Breast epithelium (tissue), 4 donors: ENCODE results near the gene SLC50A1. TPM values are rescaled to one million over a fixed set of nuclear protein-coding genes. Genes with fewer than 3 reads are reported as not detected.
"Not testable (repeated sequence)": the region's sequence is repeated elsewhere in the genome, so short reads cannot be mapped to it uniquely, and the experiment has no call there.

Experiments used
- DNase-seq, 2 donors: peaks; one replicate each; pipeline ENCODE4 v3.0.0-alpha.2; 2019; ENCODE audit warnings: low spot score in 2 of 2
- H3K27ac ChIP-seq, 2 donors: fragments of 200-600 bp; sonication (generic) in 1 of 2; one replicate each; pipeline ENCODE4 v1.5.1; 2016 to 2019; ENCODE audit warnings: mild to moderate bottlenecking in 1 of 2
- H3K27me3 ChIP-seq, 2 donors: fragments of 200-600 bp; sonication (generic) in 1 of 2; one replicate each; pipeline versions ENCODE4 v1.5.1 to v1.6.0; 2017 to 2019; ENCODE audit warnings: control low read depth in 1 of 2, mild to moderate bottlenecking in 1 of 2
- H3K36me3 ChIP-seq: fragments of 200-600 bp; one replicate; pipeline ENCODE4 v1.5.1; 2019
- H3K4me1 ChIP-seq, 2 donors: fragments of 200-600 bp; sonication (generic); one replicate each; pipeline ENCODE4 v1.5.1; 2016 to 2019; ENCODE audit warnings: control low read depth in 1 of 2
- H3K4me3 ChIP-seq, 3 donors: fragments of 200-600 bp; sonication (generic); 1 replicate in 2 of 3; 2 replicates in 1 of 3; pipeline ENCODE4 v1.5.1; 2016 to 2019; ENCODE audit warnings: mild to moderate bottlenecking in 3 of 3, moderate library complexity in 2 of 3
- H3K9me3 ChIP-seq, 2 donors: fragments of 200-600 bp; sonication (generic) in 1 of 2; one replicate each; pipeline ENCODE4 v1.5.1; 2016 to 2019; ENCODE audit warnings: control low read depth in 1 of 2
- CTCF ChIP-seq, 3 donors: fragments of 450-650 bp; IDR thresholded peaks; one replicate each; pipeline ENCODE4 v1.5.1; 2016 to 2017; ENCODE audit warnings: antibody characterized with exemption in 3 of 3, mild to moderate bottlenecking in 3 of 3, moderate library complexity in 3 of 3
- POLR2A ChIP-seq: fragments of 450-650 bp; IDR thresholded peaks from one replicate; pipeline ENCODE4 v1.6.1; 2016; ENCODE audit warnings: antibody characterized with exemption, mild to moderate bottlenecking, moderate library complexity
- POLR2AphosphoS5 ChIP-seq, 3 donors: sonication (generic); formaldehyde crosslinking; IDR thresholded peaks; one replicate each; pipeline ENCODE4 v1.6.1; 2017; ENCODE audit warnings: antibody characterized with exemption in 3 of 3
- intact Hi-C: fragments of 100-400 bp; cut with DNase I; formaldehyde crosslinking; loops from one replicate; pipeline ENCODE4 v1.15.1; 2023; ENCODE audit warnings: low total_unique reads
- total RNA-seq, 3 donors: library from RNA; depleted of rRNA; stranded (reverse); fragments of >200 nt; gene quantifications; one replicate each; pipeline ENCODE4 v1.1.0, GENCODE V29; 2016

The SLC50A1 gene
- total RNA-seq, 3 donors from 2014 or later = 25.0 to 32.4 (median 28.5) TPM

- no peak for DNase-seq
- Histone ChIP-seq H3K4me1 (peaks cover 0 to 3% of the 10 kb centered on the region in 2 donors), H3K36me3 (no peaks in the 10 kb centered on the region), H3K9me3 (no peaks in the 10 kb centered on the region), H3K27ac (peak overlapping the region; percentile 21 to 79), H3K4me3 (peak overlapping the region in 1 of 3 donors; percentile 50), H3K27me3 (no peaks in the 10 kb centered on the region)
- no peak for TF ChIP-seq POLR2A
- TF ChIP-seq CTCF (IDR thresholded peaks at IDR 0.05) = no peak
- no peak for TF ChIP-seq POLR2AphosphoS5 (IDR thresholded peaks at IDR 0.05)
- intact Hi-C loops = loop anchor here (5.0 kb wide), 1 partner anchor 74 kb away; no protein-coding TSS in a partner anchor
Measured at GRCh38 chr1:155166051-155166470, 30.4 kb downstream of the SLC50A1 start.

GRCh38 chr1:155166471-155167165, 31.0 kb downstream of the SLC50A1 start:
- peak overlapping the region; percentile 40 to 79 for H3K27ac ChIP-seq
- H3K9me3 ChIP-seq = no peaks in the 10 kb centered on the region
- peaks cover 0 to 3% of the 10 kb centered on the region in 2 donors for H3K4me1 ChIP-seq
- intact Hi-C loops = loop anchor here (5.0 kb wide), 1 partner anchor 74 kb away; no protein-coding TSS in a partner anchor
- DNase-seq = no peak
- TF ChIP-seq CTCF (IDR thresholded peaks at IDR 0.05) (no peak), POLR2AphosphoS5 (IDR thresholded peaks at IDR 0.05) (peak in 1 of 3 donors; percentile 12)
- H3K27me3 ChIP-seq = no peaks in the 10 kb centered on the region
- no peaks in the 10 kb centered on the region for H3K36me3 ChIP-seq
- H3K4me3 ChIP-seq = peak overlapping the region in 1 of 3 donors; percentile 50

GRCh38 chr1:155167166-155168104, 31.8 kb downstream of the SLC50A1 start:
- peak; percentile 75 to 88 for DNase-seq
- Histone ChIP-seq H3K27ac (peak overlapping the region; percentile 40 to 79), H3K9me3 (no peaks in the 10 kb centered on the region), H3K4me3 (peak overlapping the region in 2 of 3 donors; percentile 7 to 50), H3K36me3 (no peaks in the 10 kb centered on the region), H3K4me1 (peaks cover 3% of the 10 kb centered on the region in 2 donors), H3K27me3 (no peaks in the 10 kb centered on the region)
- intact Hi-C loops = loop anchor here (5.0 kb wide), 1 partner anchor 75 kb away; no protein-coding TSS in a partner anchor
- TF ChIP-seq POLR2AphosphoS5 (IDR thresholded peaks at IDR 0.05) (peak in 1 of 3 donors; percentile 40), POLR2A (no peak), CTCF (IDR thresholded peaks at IDR 0.05) (peak; percentile 83 to 95 (median 94))

GRCh38 chr1:155168105-155168445, 32.4 kb downstream of the SLC50A1 start:
- H3K4me3 ChIP-seq = peak overlapping the region in 1 of 3 donors; percentile 7
- not testable (repeated sequence) for H3K36me3 ChIP-seq, DNase-seq, H3K27me3 ChIP-seq, H3K4me1 ChIP-seq, H3K9me3 ChIP-seq
- peak overlapping the region in 1 of 2 donors; percentile 11 for H3K27ac ChIP-seq
- intact Hi-C loops = loop anchor here (5.0 kb wide), 1 partner anchor 76 kb away; no protein-coding TSS in a partner anchor

- intact Hi-C loops = loop anchor here (5.0 kb wide), 1 partner anchor 76 kb away; no protein-coding TSS in a partner anchor
- Histone ChIP-seq H3K27ac (no peak overlapping the region), H3K36me3 (no peaks in the 10 kb centered on the region), H3K4me1 (peaks cover 3% of the 10 kb centered on the region in 2 donors), H3K4me3 (no peak overlapping the region), H3K27me3 (no peaks in the 10 kb centered on the region), H3K9me3 (no peaks in the 10 kb centered on the region)
- DNase-seq = no peak
- no peak for TF ChIP-seq POLR2AphosphoS5 (IDR thresholded peaks at IDR 0.05)
- TF ChIP-seq CTCF (IDR thresholded peaks at IDR 0.05) = no peak
- no peak for TF ChIP-seq POLR2A
Measured at GRCh38 chr1:155168456-155169210, 33.0 kb downstream of the SLC50A1 start.
